KMS-11 (cell line): Measurements from ENCODE around the gene TTI1.

Experiments used
- H2AFZ ChIP-seq: fragments of 200-600 bp; sonication (generic); 2 replicates; pipeline ENCODE4 v1.6.1; 2016; ENCODE audit warnings: antibody characterized with exemption, mixed run types, low read depth
- H3K27ac ChIP-seq: fragments of 200-600 bp; sonication (generic); 2 replicates; pipeline ENCODE4 v1.6.1; 2016; ENCODE audit warnings: mild to moderate bottlenecking, mixed run types
- H3K27me3 ChIP-seq: fragments of 200-600 bp; sonication (generic); 2 replicates; pipeline ENCODE4 v1.6.1; 2017; ENCODE audit warnings: mild to moderate bottlenecking, low read depth, mixed run types, moderate library complexity; ENCODE audit not compliant: insufficient read depth
- H3K36me3 ChIP-seq: fragments of 200-600 bp; sonication (generic); 2 replicates; pipeline ENCODE4 v1.6.1; 2017; ENCODE audit warnings: mild to moderate bottlenecking, mixed run types; ENCODE audit not compliant: insufficient read depth
- H3K4me1 ChIP-seq: fragments of 200-600 bp; sonication (generic); 2 replicates; pipeline ENCODE4 v1.6.1; 2016; ENCODE audit warnings: mild to moderate bottlenecking, low read depth, mixed run types; ENCODE audit not compliant: poor library complexity, severe bottlenecking
- H3K4me2 ChIP-seq: fragments of 200-600 bp; sonication (generic); 2 replicates; pipeline ENCODE4 v1.7.0; 2016; ENCODE audit warnings: mild to moderate bottlenecking, mixed run types
- H3K4me3 ChIP-seq: fragments of 200-600 bp; sonication (generic); IDR thresholded peaks from 2 replicates; pipeline ENCODE4 v1.6.1; 2017; ENCODE audit warnings: low read depth, low read length, mixed read lengths; ENCODE audit not compliant: insufficient read depth
- H3K79me2 ChIP-seq: fragments of 200-600 bp; sonication (generic); 2 replicates; pipeline ENCODE4 v1.6.1; 2016; ENCODE audit warnings: low read depth, mixed run types; ENCODE audit not compliant: insufficient read depth
- H3K9ac ChIP-seq: fragments of 200-600 bp; sonication (generic); 2 replicates; pipeline ENCODE4 v1.6.1; 2016; ENCODE audit warnings: mild to moderate bottlenecking, mixed run types
- H4K20me1 ChIP-seq: fragments of 200-600 bp; sonication (generic); 2 replicates; pipeline ENCODE4 v1.6.1; 2016; ENCODE audit warnings: mild to moderate bottlenecking, mixed run types; ENCODE audit not compliant: insufficient read depth
- CTCF ChIP-seq: fragments of 200-600 bp; sonication (generic); conservative IDR thresholded peaks from 2 replicates; pipeline ENCODE4 v1.6.1; 2017; ENCODE audit warnings: low read depth, mild to moderate bottlenecking, antibody characterized with exemption, low read length, moderate library complexity, mixed read lengths

Gene TTI1

GRCh38 chr20:38072898-38073297 is 39.6 kb upstream of the TTI1 start:
- Histone ChIP-seq H3K27ac (no peak overlapping the region), H3K4me1 (no peaks in the 10 kb centered on the region), H3K4me2 (no peak overlapping the region), H2AFZ (no peak overlapping the region), H3K36me3 (peaks cover 17% of the 10 kb centered on the region; the same call in 1 of the 2 replicates), H4K20me1 (no peaks in the 10 kb centered on the region), H3K4me3 (no peak overlapping the region), H3K9ac (no peak overlapping the region), H3K79me2 (no peaks in the 10 kb centered on the region; the same call in 1 of the 2 replicates), H3K27me3 (no peaks in the 10 kb centered on the region)
- no peak for TF ChIP-seq CTCF

GRCh38 chr20:38067717-38068365 is 34.6 kb upstream of the TTI1 start:
- H3K4me2 ChIP-seq, result no peak overlapping the region

GRCh38 chr20:38066969-38067716 is 33.9 kb upstream of the TTI1 start:
- Histone ChIP-seq H3K4me2 (no peak overlapping the region), H3K4me3 (no peak overlapping the region), H3K27me3 (no peaks in the 10 kb centered on the region), H3K27ac (no peak overlapping the region), H3K9ac (no peak overlapping the region), H4K20me1 (no peaks in the 10 kb centered on the region), H3K79me2 (no peaks in the 10 kb centered on the region), H3K4me1 (no peaks in the 10 kb centered on the region), H2AFZ (no peak overlapping the region), H3K36me3 (peaks cover 24% of the 10 kb centered on the region; the same call in 1 of the 2 replicates)
- no peak for TF ChIP-seq CTCF

More at GRCh38 chr20:38067717-38068365, 34.6 kb upstream of the TTI1 start:
- TF ChIP-seq CTCF, result no peak
- Histone ChIP-seq H3K9ac (no peak overlapping the region), H3K36me3 (peaks cover 24% of the 10 kb centered on the region; the same call in 1 of the 2 replicates), H3K27ac (no peak overlapping the region), H3K4me3 (no peak overlapping the region), H3K27me3 (no peaks in the 10 kb centered on the region), H3K4me1 (no peaks in the 10 kb centered on the region), H4K20me1 (no peaks in the 10 kb centered on the region), H2AFZ (no peak overlapping the region), H3K79me2 (no peaks in the 10 kb centered on the region)

GRCh38 chr20:38065764-38066375 is 32.6 kb upstream of the TTI1 start:
- Histone ChIP-seq H3K36me3 (peaks cover 21% of the 10 kb centered on the region; the same call in 1 of the 2 replicates), H3K27ac (no peak overlapping the region)

More at GRCh38 chr20:38065764-38066375, 32.6 kb upstream of the TTI1 start:
- Histone ChIP-seq H3K4me2 (no peak overlapping the region), H2AFZ (no peak overlapping the region), H3K9ac (no peak overlapping the region), H4K20me1 (no peaks in the 10 kb centered on the region), H3K27me3 (no peaks in the 10 kb centered on the region), H3K4me1 (peaks cover 10% of the 10 kb centered on the region), H3K79me2 (no peaks in the 10 kb centered on the region), H3K4me3 (no peak overlapping the region)
- TF ChIP-seq CTCF, result no peak
